Measurements from ENCODE around the gene USP49.

DNA sequence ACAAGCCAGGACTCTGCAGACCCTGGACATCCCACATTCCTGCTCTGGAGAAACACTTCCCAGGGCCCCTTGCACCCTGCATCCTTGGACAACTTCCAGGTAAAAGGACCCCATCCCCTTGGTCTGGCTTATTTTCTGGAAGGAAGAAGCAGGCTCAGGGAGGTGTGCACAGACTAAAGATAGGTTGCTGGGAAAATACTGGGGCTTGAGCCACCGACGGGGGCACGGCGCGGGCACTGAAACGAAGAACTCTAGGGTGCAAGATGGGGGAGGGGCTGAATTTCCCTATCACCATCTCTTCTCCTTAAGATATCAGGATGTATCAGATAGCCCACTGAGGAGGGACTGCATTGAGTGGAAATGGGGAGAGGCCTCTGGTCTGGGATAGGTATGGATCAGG, 116.3 kb downstream of the USP49 start:
- TF ChIP-seq, protein P1, sequence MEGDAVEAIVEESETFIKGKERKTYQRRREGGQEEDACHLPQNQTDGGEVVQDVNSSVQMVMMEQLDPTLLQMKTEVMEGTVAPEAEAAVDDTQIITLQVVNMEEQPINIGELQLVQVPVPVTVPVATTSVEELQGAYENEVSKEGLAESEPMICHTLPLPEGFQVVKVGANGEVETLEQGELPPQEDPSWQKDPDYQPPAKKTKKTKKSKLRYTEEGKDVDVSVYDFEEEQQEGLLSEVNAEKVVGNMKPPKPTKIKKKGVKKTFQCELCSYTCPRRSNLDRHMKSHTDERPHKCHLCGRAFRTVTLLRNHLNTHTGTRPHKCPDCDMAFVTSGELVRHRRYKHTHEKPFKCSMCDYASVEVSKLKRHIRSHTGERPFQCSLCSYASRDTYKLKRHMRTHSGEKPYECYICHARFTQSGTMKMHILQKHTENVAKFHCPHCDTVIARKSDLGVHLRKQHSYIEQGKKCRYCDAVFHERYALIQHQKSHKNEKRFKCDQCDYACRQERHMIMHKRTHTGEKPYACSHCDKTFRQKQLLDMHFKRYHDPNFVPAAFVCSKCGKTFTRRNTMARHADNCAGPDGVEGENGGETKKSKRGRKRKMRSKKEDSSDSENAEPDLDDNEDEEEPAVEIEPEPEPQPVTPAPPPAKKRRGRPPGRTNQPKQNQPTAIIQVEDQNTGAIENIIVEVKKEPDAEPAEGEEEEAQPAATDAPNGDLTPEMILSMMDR (IDR thresholded peaks at IDR 0.05): no peak
- TF ChIP-seq EP300 (IDR thresholded peaks at IDR 0.05) (no peak), POLR2AphosphoS5 (IDR thresholded peaks at IDR 0.05) (no peak)

Measured in stomach (tissue), 4 donors.